PC-9 (cell line): ENCODE data around the gene MRPS25. TPM values are rescaled to one million over a fixed set of nuclear protein-coding genes. Genes with fewer than 3 reads are reported as not detected.

ENCODE experiments used
- BruUV-seq: library from RNA; stranded (reverse); fragments of 400-500 nt; replicated peaks from 2 replicates; lab custom pipeline; 2021; lab: Mats Ljungman, UMichigan
- CTCF ChIA-PET: fragments of 300-600 bp; sonication (Branson Sonifier 250); formaldehyde crosslinking; loops from one replicate; lab custom pipeline; 2022; ENCODE audit warnings: antibody characterized with exemption; lab: Charles Lee
- POLR2A ChIA-PET: fragments of 300-600 bp; sonication (Branson Sonifier 250); formaldehyde crosslinking; loops from one replicate; lab custom pipeline; 2022; ENCODE audit warnings: antibody characterized with exemption; ENCODE audit not compliant: unreplicated experiment; lab: Charles Lee
- DNase-seq, 2 experiments: peaks; one replicate each; pipeline versions ENCODE4 v3.0.0 to v3.0.0-alpha.2; 2015 to 2022; ENCODE audit warnings: mixed read lengths in 1 of 2
- H2AFZ ChIP-seq: fragments of 200-600 bp; sonication (generic); 2 replicates; pipeline ENCODE4 v1.8.1; 2017; ENCODE audit warnings: antibody characterized with exemption
- H3F3A ChIP-seq: fragments of 200-600 bp; sonication (generic); 2 replicates; pipeline ENCODE4 v1.8.1; 2017; ENCODE audit warnings: antibody characterized with exemption, mild to moderate bottlenecking, low read depth; ENCODE audit not compliant: insufficient read depth
- H3K27ac ChIP-seq: fragments of 200-600 bp; sonication (generic); 2 replicates; pipeline ENCODE4 v1.6.1; 2016; ENCODE audit warnings: mixed run types
- H3K27me3 ChIP-seq: fragments of 200-600 bp; sonication (generic); 2 replicates; pipeline ENCODE4 v1.6.1; 2016; ENCODE audit warnings: low read depth, mixed run types; ENCODE audit not compliant: insufficient read depth
- H3K36me3 ChIP-seq: fragments of 200-600 bp; sonication (generic); 2 replicates; pipeline ENCODE4 v1.6.1; 2016; ENCODE audit warnings: low read depth, mixed run types
- H3K4me1 ChIP-seq: fragments of 200-600 bp; sonication (generic); replicated peaks from 2 replicates; pipeline ENCODE4 v1.6.1; 2016; ENCODE audit warnings: mixed run types; ENCODE audit not compliant: insufficient read depth
- H3K4me2 ChIP-seq: fragments of 200-600 bp; sonication (generic); 2 replicates; pipeline ENCODE4 v1.6.1; 2017; ENCODE audit warnings: mixed run types
- H3K4me3 ChIP-seq: fragments of 200-600 bp; sonication (generic); 2 replicates; pipeline ENCODE4 v1.6.1; 2016; ENCODE audit warnings: mixed run types
- H3K79me2 ChIP-seq: fragments of 200-600 bp; sonication (generic); 2 replicates; pipeline ENCODE4 v1.6.1; 2017; ENCODE audit warnings: low read depth, mixed run types
- H3K9me2 ChIP-seq: fragments of 200-600 bp; sonication (generic); 2 replicates; pipeline ENCODE4 v1.8.1; 2017; ENCODE audit warnings: mild to moderate bottlenecking; ENCODE audit not compliant: insufficient read depth
- H3K9me3 ChIP-seq: fragments of 200-600 bp; sonication (generic); 2 replicates; pipeline ENCODE4 v1.8.1; 2016; ENCODE audit warnings: low read depth; ENCODE audit not compliant: insufficient read depth
- H4K20me1 ChIP-seq: fragments of 200-600 bp; sonication (generic); 2 replicates; pipeline ENCODE4 v1.8.1; 2017; ENCODE audit not compliant: insufficient read depth
- EZH2 ChIP-seq: fragments of 200-600 bp; sonication (generic); IDR thresholded peaks from 2 replicates; pipeline ENCODE4 v1.8.0; 2017; ENCODE audit warnings: antibody characterized with exemption, low read depth
- intact Hi-C: fragments of 100-400 bp; cut with micrococcal nuclease; formaldehyde crosslinking; loops from one replicate; pipeline ENCODE4 v1.10.0; 2022; ENCODE audit not compliant: unreplicated experiment
- total RNA-seq: library from RNA; stranded (reverse); gene quantifications from 2 replicates; pipeline ENCODE4 v1.2.3, GENCODE V29; 2021
- TF ChIP-seq, protein P1 (sequence below): fragments of 200-600 bp; sonication (generic); conservative IDR thresholded peaks from 2 replicates; pipeline ENCODE4 v1.6.1; 2017; ENCODE audit warnings: mixed run types, antibody characterized with exemption, mild to moderate bottlenecking, moderate library complexity

Gene MRPS25
- total RNA-seq, 1 experiment from 2014 or later: 47.8 TPM

DNA sequence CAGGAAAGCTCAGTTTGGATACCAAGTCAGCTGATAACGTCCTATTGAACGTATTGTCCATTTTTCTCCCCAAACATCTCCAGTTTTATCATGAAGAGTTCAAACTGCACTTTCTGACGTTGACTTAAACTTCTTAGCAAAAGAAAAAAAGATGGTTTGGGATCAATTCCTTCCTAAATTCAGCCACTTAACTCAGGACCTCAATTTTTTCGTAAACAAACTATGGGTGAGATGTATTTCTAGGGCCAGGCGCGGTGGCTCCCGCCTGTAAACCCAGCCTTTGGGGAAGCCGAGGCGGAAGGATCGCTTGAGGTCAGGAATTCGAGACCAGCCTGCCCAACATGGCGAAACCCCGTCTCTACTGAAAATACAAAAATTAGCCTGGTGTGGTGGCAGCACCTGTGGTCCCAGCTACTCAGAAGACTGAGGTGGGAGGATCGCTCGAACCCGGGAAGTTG lies 464 bp upstream of the MRPS25 start:
- Histone ChIP-seq H4K20me1 (peaks cover 6% of the 10 kb centered on the region; the same call in 1 of the 2 replicates), H3K4me3 (peak overlapping the region; percentile 97), H3K9me3 (no peaks in the 10 kb centered on the region), H3K79me2 (peaks cover 24% of the 10 kb centered on the region), H2AFZ (peak overlapping the region; percentile 97), H3K27ac (no peak overlapping the region), H3K9me2 (no peaks in the 10 kb centered on the region; the same call in 1 of the 2 replicates), H3F3A (peaks cover 6% of the 10 kb centered on the region; the same call in 1 of the 2 replicates), H3K36me3 (no peaks in the 10 kb centered on the region; the same call in 1 of the 2 replicates), H3K4me1 (peaks cover 18% of the 10 kb centered on the region), H3K4me2 (peak overlapping the region; percentile 95), H3K27me3 (no peaks in the 10 kb centered on the region)
- no peak for DNase-seq
- no TSS peak for BruUV-seq
- intact Hi-C loops: loop anchor here (5.0 kb wide), 1 partner anchor 118 kb away; the partner anchor contains the start of gene NR2C2
- POLR2A ChIA-PET: interaction anchor here (0.7 kb wide), 2 partner anchors 93 to 1330 kb away, joined by 3 to 5 read pairs; no protein-coding TSS in a partner anchor
- CTCF ChIA-PET: interaction anchor here (1.3 kb wide), 1 partner anchor 15 kb away, joined by 4 read pairs; no protein-coding TSS in a partner anchor
- TF ChIP-seq, protein P1, sequence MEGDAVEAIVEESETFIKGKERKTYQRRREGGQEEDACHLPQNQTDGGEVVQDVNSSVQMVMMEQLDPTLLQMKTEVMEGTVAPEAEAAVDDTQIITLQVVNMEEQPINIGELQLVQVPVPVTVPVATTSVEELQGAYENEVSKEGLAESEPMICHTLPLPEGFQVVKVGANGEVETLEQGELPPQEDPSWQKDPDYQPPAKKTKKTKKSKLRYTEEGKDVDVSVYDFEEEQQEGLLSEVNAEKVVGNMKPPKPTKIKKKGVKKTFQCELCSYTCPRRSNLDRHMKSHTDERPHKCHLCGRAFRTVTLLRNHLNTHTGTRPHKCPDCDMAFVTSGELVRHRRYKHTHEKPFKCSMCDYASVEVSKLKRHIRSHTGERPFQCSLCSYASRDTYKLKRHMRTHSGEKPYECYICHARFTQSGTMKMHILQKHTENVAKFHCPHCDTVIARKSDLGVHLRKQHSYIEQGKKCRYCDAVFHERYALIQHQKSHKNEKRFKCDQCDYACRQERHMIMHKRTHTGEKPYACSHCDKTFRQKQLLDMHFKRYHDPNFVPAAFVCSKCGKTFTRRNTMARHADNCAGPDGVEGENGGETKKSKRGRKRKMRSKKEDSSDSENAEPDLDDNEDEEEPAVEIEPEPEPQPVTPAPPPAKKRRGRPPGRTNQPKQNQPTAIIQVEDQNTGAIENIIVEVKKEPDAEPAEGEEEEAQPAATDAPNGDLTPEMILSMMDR: no peak
- TF ChIP-seq EZH2: no peak

DNA sequence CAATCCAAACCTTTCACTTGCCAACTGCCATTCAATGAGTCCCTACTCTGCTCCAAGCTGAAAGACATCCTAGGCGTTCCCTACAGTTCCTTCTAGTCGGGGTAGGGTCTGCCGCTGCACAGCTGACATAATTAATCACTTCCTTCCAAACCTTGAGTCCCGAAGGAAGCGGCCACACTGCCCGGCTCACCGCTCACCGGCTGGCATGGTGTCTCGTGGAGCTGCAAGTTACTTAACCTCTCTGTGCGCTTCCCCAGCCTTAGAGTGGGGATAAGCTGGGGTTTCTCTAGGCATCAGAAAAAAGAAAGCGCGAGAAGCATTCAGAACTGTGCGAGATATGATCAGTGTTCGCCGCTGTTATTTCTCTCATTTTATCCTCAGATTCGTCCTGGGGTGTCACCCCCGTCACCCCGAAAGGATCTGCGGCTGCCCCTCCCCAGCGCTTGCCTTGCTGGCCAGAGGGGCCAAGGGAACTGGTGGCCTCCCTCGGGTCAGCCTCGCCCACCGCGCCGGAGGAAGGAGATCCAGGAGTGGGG lies 748 bp downstream of the MRPS25 start:
- Histone ChIP-seq H3K27ac (0 out of 2 replicates have a peak overlapping the region, but pooled peaks have one; percentile 36), H2AFZ (peak overlapping the region; percentile 97), H3K4me3 (peak overlapping the region; percentile 97), H4K20me1 (peaks cover 12% of the 10 kb centered on the region; the same call in 1 of the 2 replicates), H3K9me2 (no peaks in the 10 kb centered on the region; the same call in 1 of the 2 replicates), H3K36me3 (no peaks in the 10 kb centered on the region), H3K9me3 (no peaks in the 10 kb centered on the region), H3K4me1 (peaks cover 18% of the 10 kb centered on the region), H3K79me2 (peaks cover 34% of the 10 kb centered on the region), H3K4me2 (peak overlapping the region; percentile 95), H3K27me3 (no peaks in the 10 kb centered on the region), H3F3A (peaks cover 6% of the 10 kb centered on the region; the same call in 1 of the 2 replicates)
- intact Hi-C loops: no loop called here
- CTCF ChIA-PET: interaction anchor here (1.3 kb wide), 1 partner anchor 13 kb away, joined by 4 read pairs; no protein-coding TSS in a partner anchor
- POLR2A ChIA-PET: interaction anchor here (0.6 kb wide), 1 partner anchor 138 kb away, joined by 6 read pairs; no protein-coding TSS in a partner anchor
- TF ChIP-seq, protein P1: no peak
- TF ChIP-seq EZH2: no peak
- BruUV-seq: no TSS peak
- DNase-seq: peak in 1 of 2 experiments; percentile 7

DNA sequence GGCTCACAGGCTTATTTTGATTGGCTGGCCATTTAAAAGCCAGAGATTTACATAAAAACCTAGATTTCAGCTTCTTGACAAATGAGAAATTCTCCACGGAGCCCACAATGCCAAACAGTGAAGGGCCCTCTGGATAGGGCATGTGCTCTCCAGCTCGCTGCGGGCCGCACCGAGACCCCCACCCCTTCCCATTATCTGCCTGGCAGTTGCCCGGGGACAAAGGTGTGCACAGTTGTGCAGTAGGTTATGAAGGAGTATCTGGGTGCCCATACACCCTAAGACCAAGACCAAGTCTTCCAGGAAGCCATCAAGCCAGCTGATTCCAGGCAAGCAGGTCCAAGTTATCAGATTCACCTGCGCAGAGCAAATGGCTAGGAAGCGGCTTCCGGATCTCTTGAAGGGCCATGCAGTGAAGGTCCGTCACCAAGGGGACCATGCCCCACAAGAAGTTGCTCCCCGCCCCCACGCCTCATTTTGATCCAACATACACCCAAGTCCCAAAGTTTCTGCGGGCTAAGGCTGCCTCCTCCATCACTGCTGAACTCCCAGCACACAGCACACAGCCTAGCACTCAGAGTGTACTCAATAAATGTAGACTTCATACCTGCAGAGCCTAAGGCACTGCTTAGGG lies 1.3 kb downstream of the MRPS25 start:
- ChIA-PET POLR2A (interaction anchor here (0.6 kb wide), 1 partner anchor 137 kb away, joined by 6 read pairs; no protein-coding TSS in a partner anchor), CTCF (no interaction called here)
- H3K9me2 ChIP-seq: no peaks in the 10 kb centered on the region; the same call in 1 of the 2 replicates
- H3K27me3 ChIP-seq: no peaks in the 10 kb centered on the region
- TF ChIP-seq, protein P1: no peak
- TF ChIP-seq EZH2: no peak
- H3K4me2 ChIP-seq: peak overlapping the region; percentile 95
- H4K20me1 ChIP-seq: peaks cover 14% of the 10 kb centered on the region; the same call in 1 of the 2 replicates
- H2AFZ ChIP-seq: no peak overlapping the region
- H3K4me1 ChIP-seq: peaks cover 18% of the 10 kb centered on the region
- H3K27ac ChIP-seq: no peak overlapping the region
- intact Hi-C loops: no loop called here
- DNase-seq: no peak
- peak overlapping the region; percentile 97 for H3K4me3 ChIP-seq
- peaks cover 34% of the 10 kb centered on the region for H3K79me2 ChIP-seq
- H3F3A ChIP-seq: peaks cover 6% of the 10 kb centered on the region; the same call in 1 of the 2 replicates
- H3K9me3 ChIP-seq: no peaks in the 10 kb centered on the region
- no peaks in the 10 kb centered on the region; the same call in 1 of the 2 replicates for H3K36me3 ChIP-seq
- BruUV-seq: TSS peak; percentile 46
